GM19372 (cell line): Measurements from ENCODE around the gene GNAI2.
A peak's percentile ranks its signal among the peaks of the same experiment; 100 is the strongest.
"Not testable (repeated sequence)": the region's sequence is repeated elsewhere in the genome, so short reads cannot be mapped to it uniquely, and the experiment has no call there.

Experiments
- ATAC-seq: cut with Tn5 transposase; IDR thresholded peaks from one replicate; pipeline ENCODE4 v1.9.1; 2021; ENCODE audit warnings: mild to moderate bottlenecking, low read depth, moderate library complexity; ENCODE audit not compliant: unreplicated experiment

GNAI2 gene

GRCh38 chr3:50274371-50275104 is 38.5 kb downstream of the GNAI2 start:
- no peak for ATAC-seq

- ATAC-seq, result no peak
Measured at GRCh38 chr3:50275141-50275995, 39.4 kb downstream of the GNAI2 start.

- no peak for ATAC-seq
Measured at GRCh38 chr3:50275996-50276761, 40.2 kb downstream of the GNAI2 start.

GRCh38 chr3:50276762-50277101 is 40.7 kb downstream of the GNAI2 start:
- no peak for ATAC-seq

- no peak for ATAC-seq
Measured at GRCh38 chr3:50278123-50278879, 42.3 kb downstream of the GNAI2 start.

GRCh38 chr3:50278880-50279224 is 42.8 kb downstream of the GNAI2 start, which contains the start of gene LSMEM2:
Gene LSMEM2, plus strand, starts transcription at chr3:50279087. Its CDS starts 27 bp downstream, at chr3:50279114.
- ATAC-seq, result no peak

- no peak for ATAC-seq
Measured at GRCh38 chr3:50279255-50280016, 43.4 kb downstream of the GNAI2 start.

- ATAC-seq, result not testable (repeated sequence)
Measured at GRCh38 chr3:50284121-50284520, 48.1 kb downstream of the GNAI2 start.

GRCh38 chr3:50286322-50287227 is 50.6 kb downstream of the GNAI2 start:
- no peak for ATAC-seq

GRCh38 chr3:50287262-50287661 is 51.3 kb downstream of the GNAI2 start:
- no peak for ATAC-seq

GRCh38 chr3:50288387-50289007 is 52.5 kb downstream of the GNAI2 start:
- no peak for ATAC-seq

GRCh38 chr3:50289130-50289529 is 53.1 kb downstream of the GNAI2 start:
- no peak for ATAC-seq

- no peak for ATAC-seq
Measured at GRCh38 chr3:50290161-50290641, 54.2 kb downstream of the GNAI2 start.

GRCh38 chr3:50292159-50293078 is 56.4 kb downstream of the GNAI2 start, which contains the start of gene IFRD2:
Gene IFRD2, minus strand, starts transcription at chr3:50292429. Its CDS starts 155 bp downstream, at chr3:50292274.
- ATAC-seq, result peak; percentile 96

GRCh38 chr3:50293079-50293801 is 57.2 kb downstream of the GNAI2 start:
- ATAC-seq, result no peak

- no peak for ATAC-seq
Measured at GRCh38 chr3:50294089-50294488, 58.1 kb downstream of the GNAI2 start.
